Measurements from ENCODE around the gene ARHGEF11. TPM values are rescaled to one million over a fixed set of nuclear protein-coding genes. Genes with fewer than 3 reads are reported as not detected.

Gene ARHGEF11
- polyA plus RNA-seq, 1 donor (not counting 4 experiments of a cell fraction or from before 2014, with no cell fraction given) = 8.0 TPM

GRCh38 chr1:156905651-156906050, 139.9 kb downstream of the ARHGEF11 start:
- Histone ChIP-seq H3K4me1 (ENCODE audit: control insufficient read depth, extremely low read depth, insufficient read depth, low read length) (peaks cover 16% of the 10 kb centered on the region), H4K20me1 (ENCODE audit: control insufficient read depth, extremely low read depth, insufficient read depth, low read length) (no peaks in the 10 kb centered on the region), H3K36me3 (ENCODE audit: control insufficient read depth in 2 of 2, extremely low read depth in 1 of 2, insufficient read depth in 2 of 2, low read length in 2 of 2) (peaks cover 0 to 2% of the 10 kb centered on the region in 2 experiments), H3K4me3 (ENCODE audit: control insufficient read depth in 2 of 3, extremely low read depth in 1 of 3, insufficient read depth in 2 of 3, low read depth in 1 of 3, low read length in 3 of 3) (no peak overlapping the region), H3K27me3 (ENCODE audit: control insufficient read depth, extremely low read depth, insufficient read depth, low read length) (no peaks in the 10 kb centered on the region), H3K9me3 (ENCODE audit: control insufficient read depth, low read depth, low read length) (no peaks in the 10 kb centered on the region), H3K9me1 (ENCODE audit: control insufficient read depth, extremely low read depth, insufficient read depth, low read length) (no peaks in the 10 kb centered on the region), H2AFZ (ENCODE audit: control insufficient read depth, low read length) (no peak overlapping the region), H3K27ac (ENCODE audit: control insufficient read depth, insufficient read depth, low read length) (no peak overlapping the region), H3K79me2 (ENCODE audit: control insufficient read depth, insufficient read depth, low read length) (no peaks in the 10 kb centered on the region), H3K9ac (ENCODE audit: control insufficient read depth, extremely low read depth, insufficient read depth, low read length) (no peak overlapping the region), H3K4me2 (ENCODE audit: control insufficient read depth, extremely low read depth, insufficient read depth, low read depth, low read length) (no peak overlapping the region)
- FAIRE-seq = no peak
- TF ChIP-seq EZH2 (IDR thresholded peaks at IDR 0.05; ENCODE audit: low read length) = no peak
- no peak for TF ChIP-seq CTCF (optimal IDR thresholded peaks at IDR 0.05 in 1 of 3, IDR thresholded peaks at IDR 0.05 in 1 of 3, conservative IDR thresholded peaks at IDR 0.05 in 1 of 3; ENCODE audit: extremely low read depth in 1 of 3, insufficient read depth in 2 of 3, low read length in 3 of 3)
- DNase-seq (ENCODE audit: low read depth, low spot score) = no peak
- dilution Hi-C loops (cut with MboI; ENCODE audit: extremely low pct_ligation_motif_present, low sequenced_read_pairs) = no loop called here

- H3K9me3 ChIP-seq (ENCODE audit: control insufficient read depth, low read depth, low read length) = no peaks in the 10 kb centered on the region
- H3K36me3 ChIP-seq (ENCODE audit: control insufficient read depth in 2 of 2, extremely low read depth in 1 of 2, insufficient read depth in 2 of 2, low read length in 2 of 2) = no peaks in the 10 kb centered on the region
- no peaks in the 10 kb centered on the region for H3K9me1 ChIP-seq (ENCODE audit: control insufficient read depth, extremely low read depth, insufficient read depth, low read length)
- H3K27ac ChIP-seq (ENCODE audit: control insufficient read depth, insufficient read depth, low read length) = no peak overlapping the region
- no peak overlapping the region for H2AFZ ChIP-seq (ENCODE audit: control insufficient read depth, low read length)
- H3K4me1 ChIP-seq (ENCODE audit: control insufficient read depth, extremely low read depth, insufficient read depth, low read length) = peaks cover 15% of the 10 kb centered on the region
- H3K79me2 ChIP-seq (ENCODE audit: control insufficient read depth, insufficient read depth, low read length) = no peaks in the 10 kb centered on the region
- no peak for DNase-seq (ENCODE audit: low read depth, low spot score)
- FAIRE-seq = no peak
- H3K9ac ChIP-seq (ENCODE audit: control insufficient read depth, extremely low read depth, insufficient read depth, low read length) = no peak overlapping the region
- no peak overlapping the region for H3K4me3 ChIP-seq (ENCODE audit: control insufficient read depth in 2 of 3, extremely low read depth in 1 of 3, insufficient read depth in 2 of 3, low read depth in 1 of 3, low read length in 3 of 3)
- dilution Hi-C loops (cut with MboI; ENCODE audit: extremely low pct_ligation_motif_present, low sequenced_read_pairs) = no loop called here
- TF ChIP-seq CTCF (optimal IDR thresholded peaks at IDR 0.05 in 1 of 3, IDR thresholded peaks at IDR 0.05 in 1 of 3, conservative IDR thresholded peaks at IDR 0.05 in 1 of 3; ENCODE audit: extremely low read depth in 1 of 3, insufficient read depth in 2 of 3, low read length in 3 of 3) (no peak), EZH2 (IDR thresholded peaks at IDR 0.05; ENCODE audit: low read length) (no peak)
- H3K4me2 ChIP-seq (ENCODE audit: control insufficient read depth, extremely low read depth, insufficient read depth, low read depth, low read length) = no peak overlapping the region
- H3K27me3 ChIP-seq (ENCODE audit: control insufficient read depth, extremely low read depth, insufficient read depth, low read length) = no peaks in the 10 kb centered on the region
- H4K20me1 ChIP-seq (ENCODE audit: control insufficient read depth, extremely low read depth, insufficient read depth, low read length) = no peaks in the 10 kb centered on the region
Observed at GRCh38 chr1:156905176-156905575, 140.4 kb downstream of the ARHGEF11 start.
